Left ventricle myocardium inferior (tissue), 1 donor: Measurements from ENCODE around the gene TSHZ3. TPM values are rescaled to one million over a fixed set of nuclear protein-coding genes. Genes with fewer than 3 reads are reported as not detected.

Experiments
- DNase-seq: peaks from one replicate; pipeline ENCODE4 v3.0.0-alpha.2; 2020
- H3K27ac ChIP-seq: fragments of 200-600 bp; replicated peaks from 2 replicates; pipeline ENCODE4 v1.8.0; 2021
- H3K27me3 ChIP-seq: fragments of 200-600 bp; 2 replicates; pipeline ENCODE4 v1.8.0; 2021; ENCODE audit warnings: low read depth
- H3K36me3 ChIP-seq: fragments of 200-600 bp; 2 replicates; pipeline ENCODE4 v1.8.0; 2021
- H3K4me1 ChIP-seq: fragments of 200-600 bp; 2 replicates; pipeline ENCODE4 v1.8.0; 2021
- H3K4me3 ChIP-seq: fragments of 200-600 bp; 2 replicates; pipeline ENCODE4 v1.8.0; 2021; ENCODE audit warnings: mild to moderate bottlenecking, moderate library complexity
- H3K9me3 ChIP-seq: fragments of 200-600 bp; replicated peaks from 2 replicates; pipeline ENCODE4 v1.8.0; 2021
- CTCF ChIP-seq: fragments of 200-600 bp; IDR thresholded peaks from 2 replicates; pipeline ENCODE4 v1.8.0; 2021; ENCODE audit warnings: antibody characterized with exemption, mild to moderate bottlenecking, borderline replicate concordance
- intact Hi-C: fragments of 100-400 bp; cut with micrococcal nuclease; formaldehyde crosslinking; loops from one replicate; pipeline ENCODE4 v1.11.0; 2022
- total RNA-seq: library from RNA; stranded (reverse); fragmentation: NEBNext Ultra II Directional; extraction: Animal tissue kit (Norgen Biotek cat#: 25700); gene quantifications from one replicate; pipeline ENCODE4 v1.2.1, GENCODE V29; 2021
- donor health status: DM: no; HTN: yes; CAD: no; lungs with severe emphysema.

The TSHZ3 gene
- total RNA-seq, 1 donor from 2014 or later: 2.9 TPM

GRCh38 chr19:31252441-31252840 lies 96.8 kb downstream of the TSHZ3 start:
- Histone ChIP-seq H3K4me3 (no peak overlapping the region), H3K4me1 (peaks cover 4% of the 10 kb centered on the region), H3K36me3 (no peaks in the 10 kb centered on the region), H3K27me3 (peaks cover 45% of the 10 kb centered on the region), H3K27ac (no peak overlapping the region), H3K9me3 (no peaks in the 10 kb centered on the region)
- no peak for DNase-seq
- intact Hi-C loops: no loop called here
- TF ChIP-seq CTCF: no peak

GRCh38 chr19:31249217-31249616 lies 100.0 kb downstream of the TSHZ3 start:
- Histone ChIP-seq H3K4me1 (peaks cover 2% of the 10 kb centered on the region), H3K27ac (no peak overlapping the region), H3K4me3 (no peak overlapping the region), H3K9me3 (no peaks in the 10 kb centered on the region), H3K36me3 (no peaks in the 10 kb centered on the region), H3K27me3 (peaks cover 32% of the 10 kb centered on the region)
- no peak for DNase-seq
- TF ChIP-seq CTCF: peak; percentile 24
- intact Hi-C loops: no loop called here

GRCh38 chr19:31235806-31236205 lies 113.4 kb downstream of the TSHZ3 start:
- DNase-seq: no peak
- peaks cover 14% of the 10 kb centered on the region for H3K27me3 ChIP-seq
- no peak for TF ChIP-seq CTCF
- H3K4me1 ChIP-seq: no peaks in the 10 kb centered on the region
- no peaks in the 10 kb centered on the region for H3K36me3 ChIP-seq
- no peak overlapping the region for H3K4me3 ChIP-seq
- no peak overlapping the region for H3K27ac ChIP-seq
- intact Hi-C loops: no loop called here
- H3K9me3 ChIP-seq: peaks cover 9% of the 10 kb centered on the region

- no peak for TF ChIP-seq CTCF
- Histone ChIP-seq H3K4me3 (no peak overlapping the region), H3K9me3 (no peaks in the 10 kb centered on the region), H3K27ac (no peak overlapping the region), H3K36me3 (no peaks in the 10 kb centered on the region), H3K27me3 (peaks cover 13% of the 10 kb centered on the region), H3K4me1 (no peaks in the 10 kb centered on the region)
- intact Hi-C loops: no loop called here
- DNase-seq: no peak
These were observed 115.9 kb downstream of the TSHZ3 start for GRCh38 chr19:31233295-31233800.

GRCh38 chr19:31232871-31233270 lies 116.4 kb downstream of the TSHZ3 start:
- no peak for TF ChIP-seq CTCF
- Histone ChIP-seq H3K36me3 (no peaks in the 10 kb centered on the region), H3K9me3 (no peaks in the 10 kb centered on the region), H3K27me3 (peaks cover 8% of the 10 kb centered on the region), H3K4me3 (no peak overlapping the region), H3K27ac (no peak overlapping the region), H3K4me1 (no peaks in the 10 kb centered on the region)
- intact Hi-C loops: no loop called here
- no peak for DNase-seq
